Measurements from ENCODE around the gene ZDHHC20. TPM values are rescaled to one million over a fixed set of nuclear protein-coding genes. Genes with fewer than 3 reads are reported as not detected.
"Not testable (repeated sequence)": the region's sequence is repeated elsewhere in the genome, so short reads cannot be mapped to it uniquely, and the experiment has no call there.

ZDHHC20 gene
- total RNA-seq, 1 experiment from 2014 or later = 69.7 TPM

DNA sequence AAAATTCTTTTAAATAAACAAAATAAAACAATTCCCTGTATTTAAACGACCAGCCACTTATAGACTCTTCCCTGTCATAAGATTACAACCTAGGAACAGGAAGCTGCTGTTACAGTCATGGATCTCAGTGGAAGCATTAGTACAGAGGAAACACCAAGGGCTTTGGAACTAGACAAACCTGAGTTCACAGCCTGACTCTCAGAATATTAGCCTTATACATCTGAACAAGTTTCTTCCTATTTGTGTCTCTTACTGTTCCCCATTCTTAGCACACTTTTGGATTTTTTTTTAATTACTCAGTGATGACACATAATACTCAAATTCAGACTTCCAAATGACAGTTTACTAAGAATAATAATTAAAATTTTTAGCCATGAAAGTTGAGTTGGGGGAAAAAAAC, 46.1 kb downstream of the ZDHHC20 start:
- H3K4me3 Mint-ChIP-seq = no peak overlapping the region
- H3K27ac Mint-ChIP-seq = no peak overlapping the region
- ChIA-PET CTCF (no interaction called here), POLR2A (no interaction called here)
- peaks cover 50% of the 10 kb centered on the region for H3K36me3 Mint-ChIP-seq
- TF ChIP-seq ZNF263 (CRISPR knock-in tag; IDR thresholded peaks at IDR 0.05; ENCODE audit: low read depth) (no peak), ESRRA (CRISPR knock-in tag; IDR thresholded peaks at IDR 0.05; ENCODE audit: borderline replicate concordance) (no peak), FOXK1 (CRISPR knock-in tag; IDR thresholded peaks at IDR 0.05) (no peak), GTF2I (CRISPR knock-in tag; conservative IDR thresholded peaks at IDR 0.05) (no peak), MAX (CRISPR knock-in tag; IDR thresholded peaks at IDR 0.05) (no peak), ETV6 (CRISPR knock-in tag; IDR thresholded peaks at IDR 0.05) (no peak), ZNF396 (CRISPR knock-in tag; IDR thresholded peaks at IDR 0.05; ENCODE audit: borderline replicate concordance) (no peak), ZBTB21 (CRISPR knock-in tag; IDR thresholded peaks at IDR 0.05; ENCODE audit: borderline replicate concordance) (no peak), FOXJ3 (CRISPR knock-in tag; IDR thresholded peaks at IDR 0.05; ENCODE audit: borderline replicate concordance) (no peak), SMAD3 (CRISPR knock-in tag; IDR thresholded peaks at IDR 0.05; ENCODE audit: borderline replicate concordance) (no peak), E2F4 (CRISPR knock-in tag; IDR thresholded peaks at IDR 0.05; ENCODE audit: borderline replicate concordance, low read depth) (no peak), ATF1 (CRISPR knock-in tag; IDR thresholded peaks at IDR 0.05) (no peak), CBFB (CRISPR knock-in tag; IDR thresholded peaks at IDR 0.05; ENCODE audit: low read depth) (no peak), ZMAT4 (CRISPR knock-in tag; IDR thresholded peaks at IDR 0.05) (no peak), NFATC4 (CRISPR knock-in tag; IDR thresholded peaks at IDR 0.05) (no peak), NR2C2 (CRISPR knock-in tag; IDR thresholded peaks at IDR 0.05) (no peak), NR1H2 (CRISPR knock-in tag; IDR thresholded peaks at IDR 0.05) (no peak), SP1 (CRISPR knock-in tag; conservative IDR thresholded peaks at IDR 0.05) (no peak)
- TF ChIP-seq, protein P1, sequence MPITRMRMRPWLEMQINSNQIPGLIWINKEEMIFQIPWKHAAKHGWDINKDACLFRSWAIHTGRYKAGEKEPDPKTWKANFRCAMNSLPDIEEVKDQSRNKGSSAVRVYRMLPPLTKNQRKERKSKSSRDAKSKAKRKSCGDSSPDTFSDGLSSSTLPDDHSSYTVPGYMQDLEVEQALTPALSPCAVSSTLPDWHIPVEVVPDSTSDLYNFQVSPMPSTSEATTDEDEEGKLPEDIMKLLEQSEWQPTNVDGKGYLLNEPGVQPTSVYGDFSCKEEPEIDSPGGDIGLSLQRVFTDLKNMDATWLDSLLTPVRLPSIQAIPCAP (CRISPR knock-in tag; IDR thresholded peaks at IDR 0.05) = no peak
- no peak for DNase-seq (ENCODE audit: low spot score)
- H3K9me3 Mint-ChIP-seq = peaks cover 25% of the 10 kb centered on the region
- H3K4me1 Mint-ChIP-seq = peaks cover 16% of the 10 kb centered on the region
- peaks cover 2% of the 10 kb centered on the region; the same call in 1 of the 2 replicates for H3K27me3 Mint-ChIP-seq (ENCODE audit: low read depth)
- no peak for ATAC-seq

DNA sequence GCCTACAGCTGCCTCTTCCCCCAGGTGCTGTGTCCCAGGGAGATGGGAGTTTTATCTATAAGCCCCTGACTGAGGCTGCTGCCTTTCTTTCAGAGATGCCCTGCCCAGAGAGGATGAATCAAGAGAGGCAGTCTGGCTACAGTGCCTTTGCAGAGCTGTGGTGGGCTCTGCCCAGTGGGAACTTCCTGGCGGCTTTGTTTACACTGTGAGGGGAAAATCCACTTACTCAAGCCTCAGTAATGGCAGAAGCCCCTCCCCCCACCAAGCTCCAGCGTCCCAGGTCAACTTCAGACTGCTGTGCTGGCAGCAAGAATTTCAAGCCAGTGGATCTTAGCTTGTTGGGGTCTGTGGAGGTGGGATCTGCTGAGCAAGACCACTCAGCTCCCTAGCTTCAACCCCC, 48.6 kb downstream of the ZDHHC20 start:
- peaks cover 20% of the 10 kb centered on the region for H3K4me1 Mint-ChIP-seq
- peaks cover 34% of the 10 kb centered on the region for H3K9me3 Mint-ChIP-seq
- H3K36me3 Mint-ChIP-seq = peaks cover 60% of the 10 kb centered on the region
- H3K4me3 Mint-ChIP-seq; H3K27me3 Mint-ChIP-seq (ENCODE audit: low read depth); POLR2A ChIA-PET: not testable (repeated sequence)
- peak overlapping the region; percentile 41 for H3K27ac Mint-ChIP-seq
- DNase-seq (ENCODE audit: low spot score) = peak; percentile 21
- ATAC-seq = peak; percentile 24; the same call in 1 of the 2 replicates
- CTCF ChIA-PET = interaction anchor here (0.6 to 1.3 kb wide), 4 partner anchors 16 to 168 kb away, joined by 3 to 4 read pairs (median 3); no protein-coding TSS in a partner anchor

DNA sequence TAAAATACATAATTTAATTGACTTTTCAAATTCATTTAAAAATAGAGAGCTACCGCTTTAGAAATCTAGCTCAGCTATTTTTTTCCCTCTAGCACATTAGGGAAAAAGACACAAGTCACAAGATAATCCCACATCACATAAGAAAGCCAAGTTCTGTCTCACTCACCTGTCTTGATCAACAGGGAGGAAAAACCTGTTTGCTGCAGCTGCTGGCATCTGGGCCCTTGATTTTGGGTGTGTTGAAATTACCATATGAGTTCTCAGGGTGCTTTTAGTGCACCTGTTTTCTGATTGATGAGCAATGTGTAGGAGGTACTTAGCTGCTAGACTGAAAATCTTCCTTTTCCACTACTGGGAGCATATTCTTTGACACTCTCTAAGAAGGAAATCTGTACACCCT, 53.8 kb downstream of the ZDHHC20 start:
- H3K36me3 Mint-ChIP-seq = peaks cover 53% of the 10 kb centered on the region
- H3K27me3 Mint-ChIP-seq (ENCODE audit: low read depth) = peaks cover 2% of the 10 kb centered on the region; the same call in 1 of the 2 replicates
- no peak for ATAC-seq
- ChIA-PET CTCF (no interaction called here), POLR2A (no interaction called here)
- no peak for DNase-seq (ENCODE audit: low spot score)
- H3K4me1 Mint-ChIP-seq = peaks cover 11% of the 10 kb centered on the region
- H3K4me3 Mint-ChIP-seq = no peak overlapping the region
- H3K9me3 Mint-ChIP-seq = peaks cover 24% of the 10 kb centered on the region
- H3K27ac Mint-ChIP-seq = no peak overlapping the region
- TF ChIP-seq ZNF281 (CRISPR knock-in tag; IDR thresholded peaks at IDR 0.05) (no peak), ZNF317 (CRISPR knock-in tag; IDR thresholded peaks at IDR 0.05; ENCODE audit: borderline replicate concordance, low read depth) (no peak), KAT7 (CRISPR knock-in tag; IDR thresholded peaks at IDR 0.05; ENCODE audit: borderline replicate concordance) (no peak), ZNF263 (CRISPR knock-in tag; IDR thresholded peaks at IDR 0.05; ENCODE audit: low read depth) (no peak), ATF2 (CRISPR knock-in tag; IDR thresholded peaks at IDR 0.05; ENCODE audit: borderline replicate concordance, low read depth) (no peak), ZNF671 (CRISPR knock-in tag; IDR thresholded peaks at IDR 0.05) (no peak), SMAD4 (CRISPR knock-in tag; IDR thresholded peaks at IDR 0.05) (no peak), ETV6 (CRISPR knock-in tag; IDR thresholded peaks at IDR 0.05) (no peak), ELF4 (CRISPR knock-in tag; IDR thresholded peaks at IDR 0.05; ENCODE audit: low read depth) (no peak), ESRRA (CRISPR knock-in tag; IDR thresholded peaks at IDR 0.05; ENCODE audit: borderline replicate concordance) (no peak)
- TF ChIP-seq, protein P2, sequence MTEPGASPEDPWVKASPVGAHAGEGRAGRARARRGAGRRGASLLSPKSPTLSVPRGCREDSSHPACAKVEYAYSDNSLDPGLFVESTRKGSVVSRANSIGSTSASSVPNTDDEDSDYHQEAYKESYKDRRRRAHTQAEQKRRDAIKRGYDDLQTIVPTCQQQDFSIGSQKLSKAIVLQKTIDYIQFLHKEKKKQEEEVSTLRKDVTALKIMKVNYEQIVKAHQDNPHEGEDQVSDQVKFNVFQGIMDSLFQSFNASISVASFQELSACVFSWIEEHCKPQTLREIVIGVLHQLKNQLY (CRISPR knock-in tag; IDR thresholded peaks at IDR 0.05) = no peak

Data from WTC11 (cell line).